HepG2 (cell line): ENCODE data around the gene CPED1.

Experiments used
- NFYB ChIP-seq: sonication (generic); formaldehyde crosslinking; IDR thresholded peaks from 2 replicates; pipeline ENCODE4 v1.4.0; 2020; ENCODE audit warnings: missing genetic modification reagents
- NR1H2 ChIP-seq: sonication (generic); formaldehyde crosslinking; IDR thresholded peaks from 2 replicates; pipeline ENCODE4 v1.8.1; 2022; ENCODE audit warnings: low read depth, missing genetic modification reagents, borderline replicate concordance

DNA sequence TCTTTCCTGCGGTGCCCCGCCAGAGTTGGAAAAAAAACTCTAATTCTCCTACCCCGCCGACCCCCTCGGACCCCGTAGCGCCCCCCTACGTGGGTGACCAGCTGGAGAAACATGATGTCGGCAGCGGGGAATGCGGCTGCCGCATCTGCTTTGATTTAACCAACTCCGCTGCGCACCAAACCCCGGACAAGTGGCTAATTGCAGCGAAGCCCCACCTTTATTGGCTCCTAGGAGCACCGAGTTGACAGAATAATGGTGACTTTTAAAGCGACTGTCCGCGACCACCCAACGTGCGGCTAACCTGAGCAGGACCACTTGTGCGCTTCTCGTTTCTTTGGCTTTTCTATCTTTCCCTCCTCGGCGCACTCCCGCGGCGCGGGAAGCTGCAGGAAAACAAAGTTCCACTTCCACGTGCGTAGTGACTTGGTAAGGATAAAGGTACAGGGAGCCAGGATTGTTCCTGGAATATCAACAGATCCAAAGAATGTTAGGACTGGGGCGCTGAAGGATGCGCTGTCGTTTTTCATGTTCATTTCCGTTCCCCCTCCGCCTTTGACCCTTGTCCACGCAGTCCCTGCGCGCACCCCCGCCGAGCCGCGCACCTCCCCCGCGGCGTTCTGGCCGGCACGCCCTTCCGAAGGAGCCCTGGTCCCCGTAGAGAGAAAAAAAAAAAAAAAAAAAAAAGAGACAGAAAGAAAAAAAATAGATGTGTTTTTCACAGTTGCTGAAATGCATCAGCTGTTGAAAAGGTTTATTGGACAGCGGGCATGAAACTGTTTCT is 341.7 kb downstream of the CPED1 start:
- no peak for TF ChIP-seq NR1H2 (CRISPR knock-in tag)
- no peak for TF ChIP-seq NFYB (CRISPR knock-in tag)
